Measurements from ENCODE around the gene FALEC. TPM values are rescaled to one million over a fixed set of nuclear protein-coding genes. Genes with fewer than 3 reads are reported as not detected.

The FALEC gene
- total and polyA plus RNA-seq, 11 donors: 0.18 to 0.96 (median 0.49) TPM; not detected in 7

DNA sequence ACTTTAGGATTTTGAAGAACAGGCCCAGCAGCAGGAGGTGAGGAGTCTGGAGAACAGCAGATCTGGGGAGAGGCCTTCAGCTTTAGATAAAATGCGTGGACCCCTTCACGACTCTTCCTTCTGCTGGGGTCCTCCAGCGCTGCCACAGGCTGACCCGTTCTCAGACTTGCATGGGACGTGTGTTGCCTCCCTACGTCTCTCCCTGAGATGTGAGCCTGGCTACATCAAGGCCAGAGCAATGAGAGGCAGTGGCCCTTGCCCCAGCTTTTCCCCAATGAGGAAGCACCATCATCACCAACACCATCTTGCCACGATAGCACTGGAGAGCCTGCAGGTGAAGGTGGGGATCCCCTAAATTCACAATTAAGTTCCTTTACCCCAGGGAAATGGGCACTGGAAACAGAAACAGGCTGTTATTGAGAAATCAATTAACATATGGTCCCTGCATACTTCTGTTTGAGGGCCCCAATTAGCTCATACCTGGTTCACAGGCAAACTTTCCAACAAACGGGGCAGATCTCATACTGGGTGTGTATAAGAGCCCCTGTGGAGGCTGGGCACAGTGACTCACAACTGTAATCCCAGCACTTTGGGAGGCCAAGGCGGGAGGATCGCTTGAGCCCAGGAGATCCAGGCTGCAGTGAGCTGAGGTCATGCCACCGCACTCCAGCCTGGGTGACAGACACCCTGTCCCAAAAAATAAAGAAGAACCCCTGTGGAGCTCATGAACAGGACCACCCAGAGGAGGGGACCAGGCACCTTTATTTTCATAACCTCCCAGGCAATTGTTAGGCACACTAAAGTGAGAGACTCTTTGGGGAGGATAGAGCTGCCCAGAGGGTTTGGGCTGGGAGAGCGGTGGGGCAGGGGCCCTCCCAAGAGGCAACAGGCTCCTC is 21.5 kb downstream of the FALEC start:
- TF ChIP-seq, protein P1, sequence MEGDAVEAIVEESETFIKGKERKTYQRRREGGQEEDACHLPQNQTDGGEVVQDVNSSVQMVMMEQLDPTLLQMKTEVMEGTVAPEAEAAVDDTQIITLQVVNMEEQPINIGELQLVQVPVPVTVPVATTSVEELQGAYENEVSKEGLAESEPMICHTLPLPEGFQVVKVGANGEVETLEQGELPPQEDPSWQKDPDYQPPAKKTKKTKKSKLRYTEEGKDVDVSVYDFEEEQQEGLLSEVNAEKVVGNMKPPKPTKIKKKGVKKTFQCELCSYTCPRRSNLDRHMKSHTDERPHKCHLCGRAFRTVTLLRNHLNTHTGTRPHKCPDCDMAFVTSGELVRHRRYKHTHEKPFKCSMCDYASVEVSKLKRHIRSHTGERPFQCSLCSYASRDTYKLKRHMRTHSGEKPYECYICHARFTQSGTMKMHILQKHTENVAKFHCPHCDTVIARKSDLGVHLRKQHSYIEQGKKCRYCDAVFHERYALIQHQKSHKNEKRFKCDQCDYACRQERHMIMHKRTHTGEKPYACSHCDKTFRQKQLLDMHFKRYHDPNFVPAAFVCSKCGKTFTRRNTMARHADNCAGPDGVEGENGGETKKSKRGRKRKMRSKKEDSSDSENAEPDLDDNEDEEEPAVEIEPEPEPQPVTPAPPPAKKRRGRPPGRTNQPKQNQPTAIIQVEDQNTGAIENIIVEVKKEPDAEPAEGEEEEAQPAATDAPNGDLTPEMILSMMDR (IDR thresholded peaks at IDR 0.05): no peak
- TF ChIP-seq POLR2A (IDR thresholded peaks at IDR 0.05): no peak
- Histone ChIP-seq H3K27me3 (no peaks in the 10 kb centered on the region), H3K9me3 (no peaks in the 10 kb centered on the region), H3K27ac (no peak overlapping the region), H3K4me1 (peaks cover 0 to 44% (median 9%) of the 10 kb centered on the region in 12 donors), H3K36me3 (no peaks in the 10 kb centered on the region), H3K4me3 (no peak overlapping the region)
- DNase-seq: no peak
- intact Hi-C loops (cut with DNase I): loop anchor here in 3 of 10 donors (5.0 to 10.0 kb wide), 3 partner anchors 65 to 282 kb away; partner anchors contain the start of gene CA14 (in 1 of the 3)
- WGBS, 4 donors: 93 to 96% (median 93%) methylated on average over 12 of the region's 12 CpGs
- ATAC-seq: no peak

- peaks cover 0 to 36% (median 2%) of the 10 kb centered on the region in 12 donors for H3K4me1 ChIP-seq
- peak in 1 of 4 donors; percentile 8 for ATAC-seq
- intact Hi-C loops (cut with DNase I): loop anchor here in 3 of 10 donors (5.0 to 10.0 kb wide), 3 partner anchors 66 to 283 kb away; partner anchors contain the start of gene CA14 (in 1 of the 3)
- WGBS, 4 donors: 69 to 83% (median 77%) methylated on average over 17 of the region's 17 CpGs
- no peak for DNase-seq
- H3K4me3 ChIP-seq: no peak overlapping the region
- H3K27me3 ChIP-seq: no peaks in the 10 kb centered on the region
- H3K9me3 ChIP-seq: no peaks in the 10 kb centered on the region
- TF ChIP-seq, protein P1 (IDR thresholded peaks at IDR 0.05): no peak
- no peak for TF ChIP-seq POLR2A (IDR thresholded peaks at IDR 0.05)
- H3K36me3 ChIP-seq: no peaks in the 10 kb centered on the region
- no peak overlapping the region for H3K27ac ChIP-seq
Measured at GRCh38 chr1:150537732-150538684, 22.5 kb downstream of the FALEC start.

- H3K4me3 ChIP-seq: no peak overlapping the region
- WGBS, 4 donors: 72 to 85% (median 79%) methylated on average over 13 of the region's 13 CpGs
Measured at GRCh38 chr1:150543500-150544143, 28.1 kb downstream of the FALEC start.

More at GRCh38 chr1:150543500-150544143, 28.1 kb downstream of the FALEC start:
- peaks cover 0 to under 1% (median 0%) of the 10 kb centered on the region in 9 donors for H3K27me3 ChIP-seq
- H3K36me3 ChIP-seq: no peaks in the 10 kb centered on the region
- intact Hi-C loops (cut with DNase I): no loop called here
- DNase-seq (no peak), ATAC-seq (peak in 3 of 4 donors; percentile 52 to 75 (median 65))
- no peak for TF ChIP-seq POLR2A (IDR thresholded peaks at IDR 0.05)
- TF ChIP-seq, protein P1 (IDR thresholded peaks at IDR 0.05): no peak
- H3K4me1 ChIP-seq: peaks cover 0 to 11% (median 3%) of the 10 kb centered on the region in 12 donors
- H3K27ac ChIP-seq: peak overlapping the region in 2 of 12 donors; percentile 10 to 24
- no peaks in the 10 kb centered on the region for H3K9me3 ChIP-seq

All from heart left ventricle (tissue), 16 donors.